Keratinocyte (primary cell): ENCODE measurements around the gene FAM240B. TPM values are rescaled to one million over a fixed set of nuclear protein-coding genes. Genes with fewer than 3 reads are reported as not detected.

Source experiments
- DNase-seq: peaks from one replicate; pipeline ENCODE4 v3.0.0-alpha.2; 2011; ENCODE audit warnings: low read depth, missing footprints, low spot score
- FAIRE-seq: peaks from 2 replicates; lab custom pipeline; 2011; peaks lifted over from hg19 to GRCh38; lab: Jason Lieb, UNC
- H2AFZ ChIP-seq: 2 replicates; pipeline ENCODE4 v1.6.0; 2012; ENCODE audit warnings: low read length, control low read depth, inconsistent platforms; ENCODE audit not compliant: control insufficient read depth
- H3K27ac ChIP-seq: 2 replicates; pipeline ENCODE4 v1.5.1; 2011; ENCODE audit warnings: low read length; ENCODE audit not compliant: control insufficient read depth, insufficient read depth
- H3K27me3 ChIP-seq: 3 replicates; pipeline ENCODE4 v1.6.0; 2011; ENCODE audit warnings: low read length; ENCODE audit not compliant: control insufficient read depth, insufficient read depth; ENCODE audit errors: extremely low read depth
- H3K36me3 ChIP-seq, 2 experiments: 2 replicates in 1 of 2; 3 replicates in 1 of 2; pipeline ENCODE4 v1.5.1; 2011; ENCODE audit warnings: low read length in 2 of 2, mild to moderate bottlenecking in 1 of 2; ENCODE audit not compliant: control insufficient read depth in 2 of 2, insufficient read depth in 2 of 2; ENCODE audit errors: extremely low read depth in 1 of 2
- H3K4me1 ChIP-seq: 3 replicates; pipeline ENCODE4 v1.5.1; 2011; ENCODE audit warnings: low read length; ENCODE audit not compliant: control insufficient read depth, insufficient read depth; ENCODE audit errors: extremely low read depth
- H3K4me2 ChIP-seq: 3 replicates; pipeline ENCODE4 v1.6.0; 2011; ENCODE audit warnings: low read depth, low read length; ENCODE audit not compliant: control insufficient read depth, insufficient read depth; ENCODE audit errors: extremely low read depth
- H3K4me3 ChIP-seq, 3 experiments: fragments of 200-600 bp in 1 of 3; sonication (generic) in 1 of 3; 2 replicates in 2 of 3; 3 replicates in 1 of 3; pipeline ENCODE4 v1.5.1; 2011 to 2016; ENCODE audit warnings: low read length in 3 of 3, mild to moderate bottlenecking in 3 of 3, control low read depth in 2 of 3, inconsistent platforms in 1 of 3, low read depth in 1 of 3, mixed read lengths in 1 of 3, mixed run types in 1 of 3, moderate library complexity in 1 of 3; ENCODE audit not compliant: control insufficient read depth in 2 of 3, insufficient read depth in 2 of 3; ENCODE audit errors: extremely low read depth in 1 of 3
- H3K79me2 ChIP-seq: 2 replicates; pipeline ENCODE4 v1.6.0; 2012; ENCODE audit warnings: low read length; ENCODE audit not compliant: control insufficient read depth, insufficient read depth
- H3K9ac ChIP-seq: 3 replicates; pipeline ENCODE4 v1.6.0; 2011; ENCODE audit warnings: low read length; ENCODE audit not compliant: control insufficient read depth, insufficient read depth; ENCODE audit errors: extremely low read depth
- H3K9me1 ChIP-seq: 3 replicates; pipeline ENCODE4 v1.6.0; 2011; ENCODE audit warnings: low read length; ENCODE audit not compliant: control insufficient read depth, insufficient read depth; ENCODE audit errors: extremely low read depth
- H3K9me3 ChIP-seq: 2 replicates; pipeline ENCODE4 v1.5.1; 2012; ENCODE audit warnings: low read depth, low read length; ENCODE audit not compliant: control insufficient read depth
- H4K20me1 ChIP-seq: 3 replicates; pipeline ENCODE4 v1.6.0; 2011; ENCODE audit warnings: low read length; ENCODE audit not compliant: control insufficient read depth, insufficient read depth; ENCODE audit errors: extremely low read depth
- EZH2 ChIP-seq: IDR thresholded peaks from one replicate; pipeline ENCODE4 v1.6.1; 2012; ENCODE audit warnings: inconsistent platforms, mild to moderate bottlenecking, low read length, moderate library complexity
- dilution Hi-C: fragments of 300-500 bp; cut with MboI; formaldehyde crosslinking; loops from one replicate; pipeline ENCODE4 v1.7.0; 2020; ENCODE audit warnings: low sequenced_read_pairs; ENCODE audit not compliant: extremely low pct_ligation_motif_present
- polyA plus RNA-seq, 5 experiments: library from polyadenylated mRNA; depleted of rRNA in 3 of 5; stranded (reverse) in 3 of 5; stranded (forward) in 1 of 5; unstranded in 1 of 5; fragments of >200 nt; gene quantifications; 1 replicate in 1 of 5; 2 replicates in 3 of 5; 3 replicates in 1 of 5; pipeline versions ENCODE4 v1.2.1 to v1.2.3, GENCODE V29; 2011 to 2012; ENCODE audit warnings: missing spikeins in 2 of 5, low read depth in 1 of 5, low replicate concordance in 1 of 5
- TF ChIP-seq, protein P1 (sequence below), 3 experiments: IDR thresholded peaks in 1 of 3; conservative IDR thresholded peaks in 1 of 3; optimal IDR thresholded peaks in 1 of 3; 2 replicates in 2 of 3; 3 replicates in 1 of 3; pipeline versions ENCODE3 to v1.5.1; 2011; ENCODE audit warnings: low read length in 3 of 3, mild to moderate bottlenecking in 3 of 3, moderate library complexity in 2 of 3, control low read depth in 1 of 3, inconsistent platforms in 1 of 3; ENCODE audit not compliant: insufficient read depth in 2 of 3; ENCODE audit errors: extremely low read depth in 1 of 3

FAM240B gene
- polyA plus RNA-seq, 1 donor (not counting 4 experiments of a cell fraction or from before 2014, with no cell fraction given) = not detected

DNA sequence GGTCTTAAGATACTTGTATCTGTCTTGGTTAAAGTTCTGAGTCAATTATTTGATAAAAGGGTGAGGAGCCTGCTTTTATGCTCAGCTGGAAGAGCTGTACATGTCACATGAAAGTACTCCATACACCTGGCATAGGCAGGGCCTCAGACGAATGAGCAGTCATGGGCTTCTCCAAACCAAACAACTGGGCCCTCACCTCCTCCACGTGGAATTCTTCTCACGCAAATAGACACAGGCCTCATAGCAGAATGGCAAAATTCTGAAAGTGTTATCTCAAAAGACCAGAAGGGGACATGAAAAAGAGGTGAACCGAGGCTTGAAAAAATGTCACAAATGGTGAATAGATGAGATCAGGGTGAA, 48.6 kb downstream of the FAM240B start:
- no peak overlapping the region for H3K4me3 ChIP-seq
- FAIRE-seq = no peak
- DNase-seq = no peak

DNA sequence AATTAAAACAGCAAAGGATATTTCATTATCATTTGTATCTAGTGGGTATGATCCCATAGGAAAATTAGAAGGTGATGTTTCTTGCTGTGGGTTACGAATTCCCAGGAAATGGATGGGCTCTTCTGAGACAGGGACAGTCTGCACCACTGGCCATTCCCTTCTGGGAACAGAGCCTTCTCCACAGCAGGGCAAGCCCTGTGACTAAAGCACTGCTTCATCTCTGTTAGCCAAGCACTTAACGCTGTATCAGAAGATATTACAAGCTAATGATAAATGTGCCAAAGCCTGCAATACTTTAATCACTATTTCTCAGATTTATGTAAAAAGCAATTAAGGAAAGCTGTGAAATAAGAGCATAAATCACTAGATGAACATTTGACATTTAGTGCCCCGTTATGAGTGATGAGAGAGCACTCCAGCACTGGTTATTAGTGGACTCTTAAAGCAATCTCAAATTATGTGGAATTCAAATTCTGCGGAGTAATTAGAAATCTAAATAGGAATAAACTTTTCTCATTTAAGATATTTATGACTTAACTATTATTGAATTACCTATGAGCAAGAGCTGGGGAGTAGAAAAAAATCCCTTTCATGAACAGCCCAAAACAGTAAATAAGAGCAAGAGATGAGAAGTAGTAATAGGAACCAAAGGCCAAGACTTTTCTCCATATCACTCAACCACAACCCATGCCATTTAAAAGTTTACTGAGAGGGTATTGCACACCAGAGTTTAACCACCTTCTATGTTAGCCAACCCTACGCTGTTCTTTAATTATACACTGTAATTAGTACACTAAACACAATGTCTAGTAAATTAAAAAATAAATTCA, 49.2 kb downstream of the FAM240B start:
- H3K4me1 ChIP-seq = no peaks in the 10 kb centered on the region

More for the DNA sequence above, 48.6 kb downstream of the FAM240B start:
- H3K9me1 ChIP-seq = no peaks in the 10 kb centered on the region
- no peaks in the 10 kb centered on the region for H4K20me1 ChIP-seq
- H3K9ac ChIP-seq = no peak overlapping the region
- H3K4me2 ChIP-seq = no peak overlapping the region
- no peaks in the 10 kb centered on the region for H3K36me3 ChIP-seq
- no peaks in the 10 kb centered on the region for H3K79me2 ChIP-seq
- no peaks in the 10 kb centered on the region for H3K4me1 ChIP-seq
- H3K27ac ChIP-seq = no peak overlapping the region
- TF ChIP-seq, protein P1, sequence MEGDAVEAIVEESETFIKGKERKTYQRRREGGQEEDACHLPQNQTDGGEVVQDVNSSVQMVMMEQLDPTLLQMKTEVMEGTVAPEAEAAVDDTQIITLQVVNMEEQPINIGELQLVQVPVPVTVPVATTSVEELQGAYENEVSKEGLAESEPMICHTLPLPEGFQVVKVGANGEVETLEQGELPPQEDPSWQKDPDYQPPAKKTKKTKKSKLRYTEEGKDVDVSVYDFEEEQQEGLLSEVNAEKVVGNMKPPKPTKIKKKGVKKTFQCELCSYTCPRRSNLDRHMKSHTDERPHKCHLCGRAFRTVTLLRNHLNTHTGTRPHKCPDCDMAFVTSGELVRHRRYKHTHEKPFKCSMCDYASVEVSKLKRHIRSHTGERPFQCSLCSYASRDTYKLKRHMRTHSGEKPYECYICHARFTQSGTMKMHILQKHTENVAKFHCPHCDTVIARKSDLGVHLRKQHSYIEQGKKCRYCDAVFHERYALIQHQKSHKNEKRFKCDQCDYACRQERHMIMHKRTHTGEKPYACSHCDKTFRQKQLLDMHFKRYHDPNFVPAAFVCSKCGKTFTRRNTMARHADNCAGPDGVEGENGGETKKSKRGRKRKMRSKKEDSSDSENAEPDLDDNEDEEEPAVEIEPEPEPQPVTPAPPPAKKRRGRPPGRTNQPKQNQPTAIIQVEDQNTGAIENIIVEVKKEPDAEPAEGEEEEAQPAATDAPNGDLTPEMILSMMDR (optimal IDR thresholded peaks at IDR 0.05 in 1 of 3, IDR thresholded peaks at IDR 0.05 in 1 of 3, conservative IDR thresholded peaks at IDR 0.05 in 1 of 3; ENCODE audit: extremely low read depth in 1 of 3, insufficient read depth in 2 of 3, low read length in 3 of 3) = no peak
- TF ChIP-seq EZH2 = no peak
- H2AFZ ChIP-seq = no peak overlapping the region
- H3K27me3 ChIP-seq = no peaks in the 10 kb centered on the region
- dilution Hi-C loops = no loop called here
- no peaks in the 10 kb centered on the region for H3K9me3 ChIP-seq

More for the DNA sequence above, 49.2 kb downstream of the FAM240B start:
- H3K9ac ChIP-seq = no peak overlapping the region
- no peaks in the 10 kb centered on the region for H4K20me1 ChIP-seq
- no peak overlapping the region for H3K27ac ChIP-seq
- dilution Hi-C loops = no loop called here
- H3K79me2 ChIP-seq = no peaks in the 10 kb centered on the region
- H2AFZ ChIP-seq = no peak overlapping the region
- FAIRE-seq (no peak), DNase-seq (no peak)
- no peak for TF ChIP-seq EZH2
- TF ChIP-seq, protein P1 (optimal IDR thresholded peaks at IDR 0.05 in 1 of 3, IDR thresholded peaks at IDR 0.05 in 1 of 3, conservative IDR thresholded peaks at IDR 0.05 in 1 of 3; ENCODE audit: extremely low read depth in 1 of 3, insufficient read depth in 2 of 3, low read length in 3 of 3) = no peak
- no peak overlapping the region for H3K4me3 ChIP-seq
- no peaks in the 10 kb centered on the region for H3K27me3 ChIP-seq
- no peaks in the 10 kb centered on the region for H3K9me1 ChIP-seq
- H3K9me3 ChIP-seq = no peaks in the 10 kb centered on the region
- no peak overlapping the region for H3K4me2 ChIP-seq
- H3K36me3 ChIP-seq = no peaks in the 10 kb centered on the region
